Left forelimb (tissue), 1 donor: ENCODE measurements around the gene STMP1.
"Not testable (repeated sequence)": the region's sequence is repeated elsewhere in the genome, so short reads cannot be mapped to it uniquely, and the experiment has no call there.

ENCODE experiments used
- DNase-seq: peaks from one replicate; pipeline ENCODE4 v3.0.0-alpha.2; 2018; ENCODE audit warnings: low spot score

STMP1 gene

DNA sequence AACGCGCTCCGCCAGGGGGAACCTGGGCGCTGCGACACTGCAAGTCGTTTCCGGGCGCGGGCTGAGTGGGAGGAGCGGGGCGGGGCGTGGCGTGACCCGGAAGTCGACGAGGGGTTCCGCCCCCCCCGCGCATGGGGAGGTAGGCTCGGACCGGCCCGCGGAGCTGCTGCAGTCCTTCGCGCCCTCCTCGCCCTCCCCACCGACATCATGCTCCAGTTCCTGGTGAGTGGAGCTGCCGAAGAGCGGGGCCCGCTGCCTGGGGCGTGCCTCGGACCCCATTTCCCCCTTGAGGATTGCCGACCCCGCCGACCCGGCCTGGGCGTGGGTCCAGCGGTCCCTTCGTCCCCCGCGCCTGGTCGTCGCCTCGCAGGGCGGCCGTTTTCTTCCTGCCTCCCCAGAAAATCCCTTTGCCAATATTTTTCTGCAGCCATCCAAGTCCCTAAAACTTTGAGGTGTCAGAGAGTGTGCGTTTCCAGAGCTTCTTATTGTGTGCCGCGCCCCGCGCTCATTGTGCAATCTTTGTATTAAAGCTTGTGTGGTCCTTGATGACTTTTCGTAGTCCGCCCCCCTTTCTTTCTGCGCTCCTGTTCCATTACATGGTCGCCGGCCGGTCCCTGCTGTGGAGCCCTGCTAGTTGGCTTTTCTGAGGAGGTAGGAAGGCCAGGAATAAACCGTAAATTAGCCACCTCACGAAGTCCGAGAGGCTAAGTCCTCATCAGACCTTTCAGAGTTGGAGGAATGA lies at the start of gene STMP1:
STMP1 (plus strand) TSS at position 142 of the 742 bp plus-strand sequence.
- peak; percentile 98 for DNase-seq

DNA sequence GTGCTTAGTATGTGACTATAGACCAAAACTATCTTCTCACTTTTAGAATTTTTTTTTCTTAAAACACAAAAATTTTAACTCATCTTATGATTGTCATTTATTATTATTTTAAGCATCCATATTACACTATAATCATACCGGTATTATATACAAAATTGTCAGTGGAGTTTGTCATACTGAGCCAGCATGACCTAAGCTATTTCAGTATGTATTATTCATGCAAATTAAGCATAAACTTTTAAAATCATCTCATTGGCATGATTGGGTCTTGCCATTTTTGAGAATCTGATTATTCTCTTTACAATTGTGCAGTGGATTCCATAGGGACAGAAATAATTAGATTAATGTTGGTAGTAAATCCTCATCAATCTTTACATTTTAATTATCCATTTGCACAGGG lies 46.2 kb upstream of the STMP1 start:
- no peak for DNase-seq

DNA sequence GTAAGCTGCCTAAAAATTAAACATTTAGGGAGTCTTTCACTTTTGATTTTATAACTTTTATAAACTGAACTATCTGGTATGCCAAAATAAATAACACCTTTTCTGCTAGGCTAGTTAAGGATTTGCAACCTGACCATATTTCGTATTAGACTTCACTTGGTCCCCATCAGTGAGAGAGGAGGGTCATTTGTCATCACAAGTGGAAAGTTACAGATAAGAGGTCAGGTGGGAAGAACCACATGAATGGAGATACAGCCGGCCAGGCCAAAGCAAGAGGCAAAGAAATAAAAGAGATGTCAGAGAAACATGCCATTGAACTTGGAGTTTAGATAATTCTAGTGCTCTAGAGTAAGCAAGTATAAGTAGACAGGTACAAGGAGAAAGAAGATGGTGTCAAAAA lies 44.5 kb upstream of the STMP1 start:
- no peak for DNase-seq

DNA sequence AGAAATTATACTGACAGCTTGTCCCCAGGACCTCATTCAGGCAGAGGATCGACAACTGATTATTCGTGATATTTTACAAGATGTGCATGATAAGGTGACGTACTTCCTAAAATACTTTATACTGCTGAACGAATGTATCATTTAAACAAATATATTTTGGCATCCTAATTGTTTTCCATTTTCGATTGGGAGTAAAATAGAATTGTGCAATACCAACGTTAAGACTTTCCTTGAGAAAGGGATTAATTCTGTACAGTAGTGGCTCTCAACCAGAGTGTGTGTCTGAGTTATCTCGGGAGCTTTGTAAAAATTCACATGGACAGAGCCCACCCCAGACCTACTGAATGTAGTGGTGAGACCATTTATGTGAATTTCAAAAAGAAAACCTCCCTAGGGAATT lies 43.8 kb upstream of the STMP1 start:
- DNase-seq: no peak

DNA sequence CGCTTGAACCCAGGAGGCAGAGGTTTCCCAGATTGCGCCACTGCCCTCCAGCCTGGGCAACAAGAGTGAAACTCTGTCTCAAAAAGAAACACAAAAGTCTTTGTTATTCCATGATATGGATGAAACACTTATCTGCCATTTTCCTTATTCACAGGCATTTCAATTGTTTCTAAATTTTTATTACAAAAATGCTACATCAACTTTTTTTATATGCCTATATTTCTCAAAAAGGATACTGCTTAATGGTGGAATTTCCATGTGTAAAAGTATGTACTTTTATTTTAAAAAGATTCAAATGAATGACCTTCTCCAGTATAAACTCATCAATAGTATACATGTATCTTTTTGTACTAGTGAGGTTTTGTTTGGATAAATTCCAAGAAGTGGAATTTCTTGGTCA lies 41.9 kb upstream of the STMP1 start:
- DNase-seq: no peak

DNA sequence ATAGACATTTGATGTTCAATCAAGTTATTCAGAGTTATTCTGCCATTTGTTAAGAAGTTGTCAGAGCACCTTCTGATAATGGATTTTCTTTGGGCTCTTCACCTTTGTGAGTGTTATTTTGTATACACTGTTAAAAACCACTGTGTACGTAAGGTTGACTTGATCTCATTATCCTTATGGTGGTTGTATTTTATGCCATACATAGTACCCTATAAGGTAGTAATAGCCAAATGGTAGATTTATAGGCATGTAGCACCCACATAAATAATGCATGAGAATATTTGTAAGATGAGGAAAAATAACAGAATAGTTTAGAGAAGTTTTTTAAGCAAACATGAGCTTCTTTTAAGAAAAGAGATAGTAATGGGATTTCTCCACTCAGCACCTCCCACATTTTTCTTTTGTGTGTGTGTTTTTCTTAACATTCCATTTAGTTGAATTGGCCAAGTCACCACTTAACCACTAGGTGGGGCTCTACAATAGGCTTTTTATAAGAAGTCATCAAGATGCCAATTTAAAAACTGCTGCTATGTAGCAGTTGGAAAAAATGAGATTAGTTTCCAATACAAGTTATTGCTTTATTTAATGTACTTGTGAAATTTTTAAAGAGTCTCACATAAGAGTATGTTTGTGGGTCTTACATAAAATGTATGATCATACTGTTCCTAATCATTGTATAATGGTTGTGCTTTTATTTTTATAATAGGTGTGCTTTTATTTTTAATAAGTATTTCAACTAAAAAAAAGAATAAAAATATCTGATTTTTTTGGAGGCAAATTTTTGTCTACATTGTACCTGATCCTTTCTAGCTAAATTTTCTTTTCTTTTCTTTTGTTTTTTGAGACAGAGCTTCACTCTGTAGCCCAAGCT lies 41.1 kb upstream of the STMP1 start:
- no peak for DNase-seq

DNA sequence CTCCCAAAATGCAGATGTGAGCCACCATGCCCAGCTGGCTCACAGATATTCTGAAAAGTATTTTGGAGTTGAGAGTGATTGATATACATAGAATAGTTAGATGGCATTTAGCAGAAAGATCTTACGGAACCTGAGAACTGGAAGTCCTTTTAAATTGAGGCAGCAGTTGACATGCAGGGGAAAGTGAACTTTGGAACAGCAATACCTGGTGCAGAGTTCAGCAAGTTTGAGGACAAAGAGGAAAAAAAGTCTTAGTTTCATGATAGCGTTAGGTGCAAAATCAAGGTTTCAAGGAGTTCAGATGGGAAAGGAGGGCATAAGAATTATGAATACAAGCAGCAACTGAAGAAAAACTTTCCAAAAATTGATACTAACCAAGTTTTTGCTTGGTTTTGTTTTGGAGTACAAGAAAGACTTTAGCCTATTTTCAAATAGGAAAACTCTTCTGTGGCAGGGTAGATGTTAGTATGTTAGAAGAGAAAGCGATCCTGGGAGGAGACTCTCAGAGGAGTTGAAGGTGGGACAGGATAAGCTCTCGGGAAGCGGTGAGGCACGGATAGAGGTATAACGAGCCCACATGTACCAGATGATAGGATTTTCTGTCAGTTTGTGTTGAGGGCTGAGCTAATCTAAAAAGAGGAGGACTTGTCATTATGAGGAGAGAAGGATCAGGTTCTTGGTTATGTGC lies 28.0 kb upstream of the STMP1 start:
- DNase-seq: no peak

DNA sequence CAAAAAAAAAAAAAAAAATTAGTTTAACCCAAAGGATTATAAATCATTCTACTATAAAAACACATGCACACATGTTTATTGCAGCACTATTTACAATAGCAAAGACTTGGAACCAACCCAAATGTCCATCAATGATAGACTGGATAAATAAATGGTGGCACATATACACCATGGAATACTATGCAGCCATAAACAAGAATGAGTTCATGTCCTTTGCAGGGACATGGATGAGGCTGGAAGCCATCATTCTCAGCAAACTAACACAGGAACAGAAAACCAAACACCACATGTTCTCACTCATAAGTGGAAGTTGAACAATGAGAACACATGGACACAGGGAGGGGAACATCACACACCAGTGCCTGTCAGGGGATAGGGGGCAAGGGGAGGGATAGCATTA lies 22.6 kb upstream of the STMP1 start:
- not testable (repeated sequence) for DNase-seq

DNA sequence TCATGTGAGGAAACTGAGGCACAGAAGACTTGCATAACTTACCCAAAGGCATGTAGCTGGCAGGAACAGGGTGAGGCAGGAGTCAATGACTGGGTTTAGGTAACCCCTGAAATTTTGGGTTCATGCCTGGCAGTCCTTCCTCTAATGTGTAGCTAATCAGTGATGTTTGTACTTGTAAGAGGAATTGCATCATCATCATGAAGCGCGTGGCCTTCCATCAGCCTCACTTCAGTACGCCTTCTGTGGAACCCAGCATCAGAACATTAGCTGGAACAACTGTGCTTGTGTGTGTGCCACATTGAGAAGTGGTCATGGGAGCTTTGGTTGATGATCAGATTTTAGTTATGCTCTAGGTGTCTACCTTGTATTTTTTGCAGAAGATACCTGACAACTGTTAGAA lies 18.2 kb upstream of the STMP1 start:
- no peak for DNase-seq

DNA sequence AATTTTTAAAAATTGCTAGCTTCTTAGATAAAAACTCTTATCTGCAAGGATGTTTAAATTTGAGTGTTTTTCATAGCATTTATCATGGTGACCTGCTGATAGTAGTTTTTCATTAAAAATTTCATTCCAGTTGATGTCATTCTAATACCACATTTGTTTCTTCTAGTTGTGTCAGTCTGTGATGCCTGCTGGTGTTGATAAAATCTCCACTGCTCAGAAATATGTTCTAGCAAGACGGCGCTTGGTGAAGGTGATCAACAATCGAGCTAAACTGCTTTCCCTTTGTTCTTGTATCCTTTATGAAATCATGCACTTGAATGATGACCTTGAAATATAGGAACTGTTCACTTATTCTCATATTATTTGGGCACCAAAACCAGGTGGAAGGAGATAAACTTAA lies 17.6 kb upstream of the STMP1 start:
- no peak for DNase-seq

DNA sequence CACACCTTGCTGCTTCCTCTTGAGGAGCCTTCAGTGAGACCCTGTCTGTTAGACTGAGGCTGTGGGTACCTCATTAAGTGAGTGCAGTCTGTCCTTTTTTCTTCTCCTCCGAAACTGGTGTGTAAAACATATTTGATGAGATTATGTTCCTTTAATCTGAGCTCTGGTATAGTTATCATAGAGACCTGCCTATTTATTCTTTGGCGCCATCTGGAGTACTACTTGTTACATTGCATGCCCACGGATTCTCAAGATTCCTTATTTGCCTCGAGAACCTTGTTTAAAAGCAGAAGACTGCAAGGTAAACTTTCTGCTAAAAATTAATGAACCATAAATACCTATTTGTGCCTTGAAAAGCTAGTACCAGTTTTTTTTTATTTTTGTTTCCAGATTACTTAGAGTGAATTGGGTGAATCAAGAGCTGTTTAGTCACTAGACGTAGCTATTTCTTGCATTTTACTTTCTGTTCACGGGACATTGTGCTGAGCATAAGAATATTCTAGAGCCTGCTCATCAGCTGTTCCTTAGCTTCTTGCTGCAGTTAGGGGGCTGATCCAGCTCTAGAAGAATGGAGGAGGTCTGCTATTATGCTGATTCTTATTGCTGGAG lies 16.9 kb upstream of the STMP1 start:
- DNase-seq: no peak

DNA sequence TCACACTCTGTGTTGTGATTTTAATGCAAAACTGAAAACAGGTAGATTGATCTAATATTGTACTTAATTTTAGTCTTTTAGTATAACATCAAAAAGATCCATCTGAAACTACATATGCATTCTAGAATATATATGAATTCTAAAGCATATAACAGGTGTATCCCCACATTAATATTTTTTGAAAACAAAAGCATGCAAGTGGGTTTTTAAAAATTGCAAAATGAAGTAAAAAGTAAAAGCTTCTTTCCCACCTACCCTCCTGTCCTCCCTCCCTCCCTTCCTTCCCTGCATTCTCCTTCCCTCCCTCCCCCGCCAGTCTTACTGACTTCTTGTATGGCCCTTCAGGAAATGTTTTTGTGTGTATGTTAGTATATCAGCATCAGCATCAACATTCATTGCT lies 14.6 kb upstream of the STMP1 start:
- DNase-seq: no peak

DNA sequence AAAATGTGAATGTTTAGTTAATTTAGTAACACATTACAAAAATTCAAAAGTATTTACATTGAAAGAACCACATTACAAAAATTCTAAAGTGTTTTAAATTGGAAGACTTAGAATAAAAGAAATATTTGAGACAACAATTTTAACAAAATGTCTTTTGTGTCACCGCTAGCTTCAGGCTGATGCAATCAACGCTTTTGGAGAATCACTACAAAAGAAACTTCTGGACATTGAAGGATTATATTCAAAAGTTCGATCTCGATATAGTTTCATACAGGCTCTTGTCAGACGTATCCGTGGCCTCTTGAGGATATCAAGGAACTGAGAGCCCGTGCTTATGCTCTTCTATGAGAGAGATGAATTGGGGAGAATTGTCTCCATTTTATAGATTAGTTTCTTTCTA lies 14.1 kb upstream of the STMP1 start:
- DNase-seq: no peak

DNA sequence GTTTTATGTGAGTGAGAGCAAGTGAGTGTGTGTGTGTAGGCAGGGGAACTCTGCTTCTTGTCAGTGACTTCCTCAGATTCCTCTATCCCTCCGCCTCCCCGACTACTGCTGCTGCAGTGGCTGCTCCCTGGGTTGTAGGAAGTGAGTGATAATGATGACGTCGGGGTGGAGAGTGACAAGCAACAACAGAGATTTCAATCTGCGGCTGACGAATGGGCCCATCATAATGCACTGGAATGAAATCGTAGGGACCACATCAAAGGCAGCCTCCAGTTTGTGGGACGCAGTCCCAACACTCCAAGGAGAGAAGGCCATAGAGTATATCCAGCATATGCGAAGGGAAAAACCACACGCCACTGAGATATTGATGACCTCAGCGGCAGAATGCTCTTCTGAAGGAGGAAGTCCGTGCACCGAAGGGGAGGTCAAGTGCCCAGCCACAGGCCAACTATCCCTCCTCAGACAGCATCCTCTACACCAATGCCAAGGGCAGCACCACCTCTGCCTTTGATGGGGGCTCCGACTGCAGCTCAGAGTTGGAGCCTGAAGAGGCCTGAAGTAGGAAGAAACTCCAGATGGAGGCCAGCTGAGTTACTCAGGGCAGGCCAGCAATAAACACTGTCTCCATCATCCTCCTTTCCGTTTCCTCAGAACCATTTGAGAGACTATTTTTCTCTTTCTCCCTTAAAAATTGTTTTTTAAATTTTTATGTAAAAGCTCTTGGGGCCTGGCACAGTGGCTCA lies 11.3 kb upstream of the STMP1 start:
- no peak for DNase-seq

DNA sequence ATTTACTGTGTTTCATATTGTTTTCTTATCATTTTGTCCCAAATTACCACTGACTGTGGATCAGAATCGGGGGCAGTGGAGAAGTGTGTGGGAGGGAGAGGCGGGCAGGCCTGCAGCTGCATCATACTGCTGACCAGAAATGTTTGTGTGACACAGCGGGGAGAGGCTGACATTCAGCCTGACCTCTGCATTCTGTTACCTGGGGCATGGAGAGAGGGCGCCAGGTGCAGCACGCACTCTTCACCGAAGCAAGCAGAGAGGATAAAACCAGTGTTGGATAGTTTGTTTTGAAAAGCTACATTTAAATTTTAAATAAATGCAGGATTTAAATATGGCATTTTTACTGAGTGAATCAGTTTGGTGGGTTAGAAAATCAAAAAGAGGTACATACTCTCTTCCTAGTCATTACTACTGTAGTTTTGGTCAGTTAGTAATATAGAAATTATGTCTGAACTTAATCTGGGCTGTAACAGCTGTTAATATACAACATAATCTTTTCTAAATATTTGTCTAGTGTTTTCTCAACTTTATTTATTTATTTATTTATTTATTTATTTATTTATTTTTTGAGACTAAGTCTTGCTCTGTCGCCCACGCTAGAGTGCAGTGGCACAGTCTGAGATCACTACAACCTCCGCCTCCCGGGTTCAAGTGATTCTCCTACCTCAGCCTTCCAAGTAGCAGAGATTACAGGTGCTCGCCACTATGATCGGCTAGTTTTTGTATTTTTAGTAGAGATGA lies 8.8 kb upstream of the STMP1 start:
- DNase-seq: no peak

DNA sequence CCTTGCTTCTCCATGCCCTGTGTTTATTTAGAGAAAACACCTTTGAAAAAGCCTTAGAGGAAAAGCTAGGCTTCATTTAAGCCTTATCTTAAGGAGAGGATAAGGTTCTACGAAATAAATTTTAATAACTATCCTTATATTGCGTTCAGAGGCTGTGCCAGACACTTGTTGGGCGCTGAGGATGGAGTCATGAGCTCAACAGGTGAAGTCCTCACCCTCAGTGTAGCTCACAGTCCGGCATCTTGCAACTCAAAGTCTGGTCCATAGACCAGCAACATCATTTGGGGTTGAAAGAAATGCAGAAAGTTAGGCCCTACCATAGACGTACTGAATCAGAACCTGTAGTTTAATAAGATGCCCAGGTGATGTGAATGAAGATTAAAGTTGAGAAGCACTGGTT lies 3.8 kb upstream of the STMP1 start:
- no peak for DNase-seq

DNA sequence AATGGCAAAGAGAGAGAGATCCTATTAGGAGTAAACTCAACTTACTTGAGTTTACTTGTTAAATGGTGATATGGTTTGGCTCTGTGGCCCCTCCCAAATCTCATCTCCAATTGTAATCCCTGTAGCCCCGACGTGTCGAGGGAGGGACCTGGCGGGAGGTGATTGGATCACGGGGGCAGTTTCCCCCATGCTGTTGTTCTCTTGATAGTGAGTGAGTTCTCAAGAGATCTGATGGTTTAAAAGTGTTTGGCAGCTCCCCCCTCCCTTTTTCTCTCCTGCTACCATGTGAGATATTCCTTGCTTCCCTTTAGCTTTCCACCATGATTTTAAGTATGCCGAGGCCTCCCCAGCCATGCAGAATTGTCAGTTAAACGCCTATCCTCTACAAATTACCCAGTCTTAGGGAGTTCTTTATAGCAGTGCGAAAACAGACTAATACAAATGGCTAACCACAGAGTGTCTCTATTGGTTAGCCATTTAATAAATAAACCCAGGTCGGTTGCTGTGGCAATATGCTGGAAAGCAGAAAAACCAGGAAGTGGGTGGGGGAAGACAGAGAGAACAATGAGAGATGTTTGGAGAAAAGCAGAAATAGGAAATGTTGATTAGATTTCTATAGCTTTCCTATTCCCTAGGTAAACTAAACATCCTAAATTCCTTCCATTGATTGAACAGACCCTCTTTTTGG lies 3.0 kb upstream of the STMP1 start:
- DNase-seq: no peak

DNA sequence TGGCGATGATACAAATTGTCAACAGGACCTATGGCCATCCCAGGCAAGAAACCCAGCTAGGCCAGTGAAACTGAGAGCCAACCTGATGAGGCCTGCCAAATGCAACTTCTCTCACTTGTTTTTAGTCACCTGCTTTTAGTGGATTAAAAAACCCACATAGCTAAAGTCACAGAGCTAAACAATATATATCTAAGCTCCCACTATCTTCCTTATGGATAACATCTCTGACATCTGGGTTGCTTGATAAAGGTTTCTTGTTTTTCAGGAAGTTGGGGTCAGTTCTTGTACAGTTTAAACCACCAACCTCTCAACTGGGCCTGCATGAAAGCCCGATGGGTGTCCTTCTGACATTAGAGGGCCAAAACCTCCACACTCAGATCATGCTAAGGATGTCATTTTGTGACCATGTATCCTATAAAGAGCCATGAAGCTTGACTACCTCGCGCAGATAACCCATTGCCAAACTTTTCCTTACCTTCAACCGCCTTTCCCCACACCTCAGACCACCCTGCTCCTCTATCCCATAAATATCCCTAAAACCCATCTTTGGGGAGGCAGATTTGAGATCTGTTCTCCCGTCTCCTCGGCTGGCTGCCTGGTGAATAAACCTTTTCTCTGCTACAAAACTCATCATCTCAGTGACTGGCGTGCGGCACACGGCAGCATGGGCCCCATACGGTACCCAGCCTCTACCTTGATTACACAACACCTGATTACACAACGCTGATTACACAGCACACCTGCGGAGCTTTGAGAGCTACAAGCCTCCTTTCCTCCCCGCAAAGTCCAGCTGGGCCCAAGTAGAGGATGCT lies 797 bp upstream of the STMP1 start:
- no peak for DNase-seq

DNA sequence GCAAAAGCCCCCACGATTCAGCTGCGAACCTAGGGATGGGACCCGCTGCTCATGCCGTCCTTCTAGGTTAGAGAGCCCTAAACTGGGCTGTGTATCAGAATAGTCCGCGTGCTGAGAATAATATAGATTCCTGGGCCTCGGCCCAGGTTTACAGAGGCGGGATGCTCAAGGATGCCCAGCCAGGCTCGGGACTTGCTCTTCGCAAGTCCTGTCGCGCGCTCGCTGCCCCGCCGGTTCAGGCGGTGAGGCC lies 266 bp upstream of the STMP1 start:
- no peak for DNase-seq

DNA sequence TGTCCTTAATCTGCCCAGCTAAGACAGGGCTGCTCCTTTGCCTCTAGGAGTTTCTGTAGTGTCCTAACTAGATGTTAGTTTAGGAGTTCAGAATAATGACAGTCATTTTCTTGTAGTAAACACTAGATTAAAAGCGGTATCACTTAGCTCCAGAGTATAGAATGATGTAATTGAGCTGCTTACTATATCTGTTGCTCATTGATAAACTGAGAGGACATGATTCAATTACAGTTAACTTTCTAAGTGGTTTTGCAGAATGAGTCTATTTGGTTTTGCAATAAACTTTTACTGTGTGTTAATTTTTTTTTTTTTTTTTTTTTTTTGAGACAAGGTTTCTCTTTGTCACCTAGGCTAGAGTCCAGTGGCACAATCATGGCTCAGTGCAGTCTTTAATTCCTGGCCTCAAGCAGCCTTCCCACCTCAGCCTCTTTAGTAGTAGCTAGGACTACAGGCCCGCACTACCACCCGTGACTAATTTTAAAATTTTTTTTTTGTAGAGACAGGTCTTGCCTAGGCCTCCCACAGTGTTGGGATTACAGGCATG lies 1.8 kb downstream of the STMP1 start:
- no peak for DNase-seq
